HS-27A (cell line): ENCODE results near the gene DYNC1I1.

ENCODE experiments used
- DNase-seq: peaks from one replicate; pipeline ENCODE4 v3.0.0-alpha.2; 2012; ENCODE audit warnings: low read depth, missing footprints

Gene DYNC1I1

DNA sequence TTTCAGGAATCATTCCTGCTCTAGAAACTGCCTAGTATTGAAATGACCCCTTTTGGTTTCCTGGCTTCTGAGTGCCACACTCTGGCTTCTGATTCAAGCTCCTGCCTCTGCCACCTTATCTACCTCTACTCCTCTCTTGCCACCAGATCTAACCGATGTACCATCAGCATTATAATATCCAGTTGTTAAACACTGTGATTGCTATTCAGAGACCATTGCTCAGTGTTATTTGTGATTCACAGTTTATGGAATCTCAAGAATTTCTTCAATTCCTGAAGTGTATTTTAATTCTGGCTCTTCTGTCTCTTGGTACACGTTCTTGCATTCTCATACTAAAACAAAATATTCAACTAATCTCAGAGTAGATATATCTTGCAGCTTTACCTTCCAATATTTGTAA lies 88.7 kb downstream of the DYNC1I1 start:
- no peak for DNase-seq

DNA sequence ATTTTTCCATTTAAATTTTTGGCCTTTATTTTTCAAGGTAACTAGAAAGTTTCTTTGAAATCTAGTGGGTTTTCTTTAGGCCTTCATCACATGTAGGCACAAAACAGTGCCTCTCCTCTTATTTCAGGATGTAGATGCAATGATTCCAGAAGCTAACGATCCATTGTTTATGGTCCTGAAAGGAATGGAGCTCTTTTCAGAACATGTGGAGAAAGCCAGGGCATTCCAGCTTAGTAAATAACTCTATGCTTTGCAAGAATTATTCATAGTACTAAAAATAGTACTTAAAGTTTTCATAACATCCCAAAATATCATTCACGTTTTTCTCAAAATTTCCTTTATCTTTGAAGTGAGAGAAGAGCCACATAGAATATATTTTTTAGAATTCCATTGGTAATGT lies 91.3 kb downstream of the DYNC1I1 start:
- no peak for DNase-seq

DNA sequence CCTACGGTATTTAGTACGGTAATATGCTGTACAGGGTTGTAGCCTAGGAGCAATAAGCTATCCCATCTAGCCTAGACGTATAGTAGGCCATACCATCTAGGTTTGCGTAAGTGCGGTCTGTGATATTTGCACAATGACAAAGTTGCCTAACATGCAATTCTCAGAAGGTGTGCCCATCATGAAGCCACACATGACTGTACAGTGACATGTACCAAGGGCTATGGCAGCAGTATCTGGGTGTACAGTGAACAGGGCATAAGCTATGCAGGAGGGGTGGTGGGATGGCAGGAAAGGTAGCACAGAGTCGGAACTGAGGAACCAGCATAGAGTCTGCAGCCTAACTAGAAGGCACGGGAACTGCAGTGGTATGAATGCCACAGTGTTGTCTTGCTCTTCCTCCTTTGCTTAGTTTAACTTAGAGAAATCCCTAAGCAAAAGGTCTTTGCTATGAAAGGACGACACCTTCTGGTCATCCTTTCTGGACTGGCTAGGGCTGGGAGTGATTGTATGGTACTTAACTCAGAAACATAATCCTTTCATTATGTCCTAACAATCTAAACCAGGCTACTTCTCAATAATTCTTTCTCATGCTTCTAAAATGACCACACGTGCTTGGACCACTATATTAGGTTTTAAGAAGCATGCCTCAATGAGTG lies 93.5 kb downstream of the DYNC1I1 start:
- no peak for DNase-seq

DNA sequence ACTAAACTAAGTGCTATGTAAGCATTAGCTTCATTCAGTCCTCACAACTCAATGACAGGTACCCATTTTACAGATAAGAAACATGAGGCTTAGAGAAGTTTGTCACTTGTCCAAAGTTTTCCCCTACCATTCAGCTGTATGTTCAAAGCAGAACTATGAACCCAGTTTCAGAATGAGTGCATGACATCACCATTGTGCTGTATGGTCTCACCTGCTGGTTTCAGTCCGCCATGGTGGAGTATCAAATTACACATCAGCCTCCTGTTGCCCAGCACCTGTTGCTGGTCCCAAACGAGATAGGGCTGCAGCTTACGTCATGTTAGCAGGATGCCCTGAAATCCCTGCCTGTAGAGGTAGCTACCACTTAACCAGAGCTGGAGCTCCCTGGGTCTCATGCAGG lies 95.0 kb downstream of the DYNC1I1 start:
- DNase-seq: no peak

DNA sequence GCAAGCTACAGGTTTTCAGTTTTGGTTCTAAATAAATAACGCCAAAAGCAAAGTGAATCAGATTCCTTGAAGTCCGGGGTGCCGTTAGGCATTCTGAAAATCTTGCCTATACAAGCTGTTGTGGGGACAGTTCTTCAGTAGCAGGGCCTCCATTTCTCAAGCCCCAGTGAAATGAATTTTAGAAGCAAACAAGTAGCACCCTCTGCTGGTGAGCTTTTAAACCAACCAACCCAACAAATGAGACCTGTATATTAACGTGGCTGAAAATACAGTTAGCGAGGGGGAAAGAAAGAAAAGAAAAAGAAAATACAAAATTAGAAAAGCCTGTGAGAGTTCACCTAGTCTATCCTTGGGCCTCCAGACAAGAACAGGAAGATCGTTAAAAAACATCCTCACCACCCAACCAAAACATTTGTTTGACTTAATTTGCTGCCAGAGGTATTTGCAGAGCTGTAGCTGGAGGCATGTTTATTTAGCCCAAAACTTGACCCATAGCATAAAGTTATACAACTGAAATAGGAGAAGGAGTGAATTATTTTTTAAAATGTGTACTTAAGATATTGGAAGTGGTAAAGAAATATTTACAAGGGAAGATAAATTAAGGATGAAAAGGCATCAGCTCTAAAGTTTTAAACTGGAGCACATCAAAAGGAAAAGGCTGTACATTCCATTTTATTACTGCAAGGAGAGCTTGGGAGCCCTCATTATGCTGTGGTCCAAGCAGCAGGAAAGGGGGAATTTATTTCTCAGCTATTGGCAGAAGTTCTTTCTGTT lies 98.9 kb downstream of the DYNC1I1 start:
- DNase-seq: no peak

DNA sequence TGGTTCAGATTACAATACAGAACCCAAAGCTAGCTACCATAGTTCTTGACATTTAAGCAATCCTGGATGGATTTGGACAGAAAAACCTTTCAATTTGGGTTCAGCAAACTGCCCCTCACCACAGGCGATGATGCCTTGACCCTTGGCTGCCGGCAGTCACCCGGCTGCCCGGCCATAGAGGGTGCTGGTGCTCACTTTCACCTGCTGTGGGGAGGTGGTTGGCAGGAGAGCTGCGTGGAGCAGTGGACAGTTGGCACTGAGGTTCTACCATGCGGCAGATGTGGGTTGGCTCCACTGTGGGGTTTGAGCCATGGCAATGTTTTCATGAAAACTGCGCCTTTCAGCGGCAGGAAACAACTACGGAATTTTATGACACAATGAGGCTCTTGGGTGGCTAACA lies 99.5 kb downstream of the DYNC1I1 start:
- DNase-seq: no peak

DNA sequence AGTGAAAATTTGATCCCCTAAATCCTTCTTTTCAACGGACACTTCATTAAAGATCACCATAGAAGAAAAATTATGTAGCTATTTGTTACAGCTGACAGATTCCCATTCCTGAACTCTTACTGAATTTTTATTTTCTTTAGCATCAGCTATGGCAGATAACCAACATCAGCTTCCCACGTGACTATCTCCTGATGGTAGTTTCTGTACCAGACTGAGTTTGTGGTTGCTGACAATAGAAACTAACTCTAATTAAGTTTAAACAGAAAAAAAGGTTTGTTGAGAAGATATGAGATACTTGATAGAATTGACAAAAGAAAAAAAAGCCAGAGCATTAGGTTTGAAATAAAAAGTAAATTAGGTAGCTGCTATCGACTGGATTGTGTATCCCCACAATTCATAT lies 101.8 kb downstream of the DYNC1I1 start:
- no peak for DNase-seq

DNA sequence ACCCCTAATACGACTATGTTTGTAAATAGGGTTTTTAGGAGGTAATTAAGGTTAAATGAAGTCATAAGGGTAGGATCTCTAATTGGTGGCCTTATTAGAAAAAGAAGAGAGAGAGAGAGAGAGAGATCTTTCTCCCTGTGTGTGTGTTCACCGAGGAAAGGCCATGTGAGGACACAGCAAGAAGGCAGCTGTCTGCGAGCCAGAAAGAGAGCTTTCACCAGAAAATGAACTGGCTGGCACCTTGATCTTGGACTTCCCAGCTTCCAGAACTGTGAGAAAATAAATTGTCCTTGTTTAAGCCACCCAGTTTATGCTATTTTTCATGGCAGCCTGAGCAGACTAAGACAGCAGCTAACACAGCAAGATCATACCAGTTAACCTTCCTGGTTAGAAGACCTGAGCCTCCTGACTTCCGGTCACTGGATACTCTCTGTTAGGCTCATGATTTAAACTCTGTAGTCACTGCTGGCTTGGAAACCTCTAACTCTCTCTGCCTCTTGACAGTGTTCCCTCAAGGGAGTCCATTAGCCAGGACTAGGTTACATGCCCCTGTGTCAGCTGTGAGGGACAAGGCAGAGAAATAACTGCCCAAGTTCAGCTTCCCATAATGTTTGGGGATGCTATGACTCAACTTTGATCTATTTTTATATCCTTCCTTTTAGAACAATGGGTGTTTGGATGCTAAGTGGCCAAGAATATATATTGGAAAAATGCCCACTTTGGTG lies 102.3 kb downstream of the DYNC1I1 start:
- DNase-seq: no peak

DNA sequence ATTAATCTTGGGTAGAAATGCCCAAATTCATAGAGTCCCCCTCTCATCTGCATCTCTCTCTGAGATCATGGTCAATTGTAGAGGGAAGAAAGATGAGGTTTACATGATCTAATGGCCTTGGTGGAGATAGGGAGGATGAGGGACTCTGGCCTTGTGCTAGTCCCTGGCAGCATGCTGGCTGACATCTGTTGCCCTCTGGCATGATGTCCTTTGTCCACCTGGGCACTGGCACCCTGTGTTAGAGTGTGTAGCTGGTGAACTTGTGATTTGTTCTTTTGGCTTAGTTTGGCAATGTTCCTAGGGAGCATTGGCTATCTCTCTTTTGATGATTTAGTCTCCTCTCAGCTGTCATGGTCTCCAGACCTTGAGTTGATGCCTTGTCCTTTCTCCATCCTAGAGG lies 103.2 kb downstream of the DYNC1I1 start:
- DNase-seq: no peak

DNA sequence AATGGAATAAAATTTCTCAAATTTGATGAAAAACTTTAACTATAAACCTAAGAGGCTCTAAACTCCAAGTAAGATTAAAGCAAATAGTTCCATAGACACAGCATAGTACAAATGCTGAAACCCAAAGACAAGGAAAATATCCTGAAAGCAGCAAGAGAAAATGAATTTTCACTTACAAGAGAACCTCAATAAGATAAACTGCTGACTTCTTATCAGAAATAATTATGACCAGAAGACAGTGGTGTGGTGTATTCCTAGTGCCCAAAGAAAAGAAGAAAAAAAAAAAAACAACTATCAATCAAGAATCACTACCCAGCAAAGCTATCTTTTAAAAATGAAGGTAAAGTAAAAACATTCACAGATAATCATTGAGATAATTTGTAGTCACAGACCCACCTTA lies 106.3 kb downstream of the DYNC1I1 start:
- no peak for DNase-seq

DNA sequence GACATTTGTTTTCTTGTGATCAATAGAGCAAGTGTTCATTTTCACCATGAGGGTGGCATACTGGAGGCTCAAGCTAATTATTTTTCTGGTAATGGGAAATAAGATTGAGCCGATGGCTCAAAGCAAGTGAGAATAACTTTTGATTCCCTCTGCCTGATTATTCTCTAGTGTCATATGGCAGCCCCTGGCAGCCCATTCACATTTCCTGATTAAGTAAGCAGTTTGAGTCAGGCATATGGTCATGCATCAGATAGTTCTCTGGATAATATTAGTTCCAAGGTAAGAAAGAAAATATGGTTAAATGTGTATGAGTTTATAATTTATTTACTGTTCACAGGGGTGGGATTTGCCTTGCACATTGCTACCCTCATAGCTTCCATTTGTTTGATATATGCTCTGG lies 109.2 kb downstream of the DYNC1I1 start:
- no peak for DNase-seq

DNA sequence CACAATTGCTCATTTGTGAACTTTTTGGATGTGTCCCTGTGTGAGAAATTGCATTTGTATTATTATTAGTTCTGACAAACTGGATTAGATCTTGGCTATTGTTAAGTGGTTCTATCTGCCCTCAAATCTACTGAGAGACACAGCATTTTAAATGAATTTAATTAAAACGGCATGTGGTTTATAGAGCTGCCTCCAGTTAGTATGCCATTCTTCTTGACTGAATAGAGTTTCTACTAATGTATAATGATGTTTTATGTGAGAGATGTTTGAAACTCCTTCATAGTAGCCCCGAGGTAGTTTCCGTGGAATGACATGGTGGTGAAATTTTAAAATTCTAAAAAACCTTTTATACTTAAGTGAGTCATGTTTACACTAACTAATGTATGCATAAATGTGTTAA lies 110.9 kb downstream of the DYNC1I1 start:
- DNase-seq: no peak

DNA sequence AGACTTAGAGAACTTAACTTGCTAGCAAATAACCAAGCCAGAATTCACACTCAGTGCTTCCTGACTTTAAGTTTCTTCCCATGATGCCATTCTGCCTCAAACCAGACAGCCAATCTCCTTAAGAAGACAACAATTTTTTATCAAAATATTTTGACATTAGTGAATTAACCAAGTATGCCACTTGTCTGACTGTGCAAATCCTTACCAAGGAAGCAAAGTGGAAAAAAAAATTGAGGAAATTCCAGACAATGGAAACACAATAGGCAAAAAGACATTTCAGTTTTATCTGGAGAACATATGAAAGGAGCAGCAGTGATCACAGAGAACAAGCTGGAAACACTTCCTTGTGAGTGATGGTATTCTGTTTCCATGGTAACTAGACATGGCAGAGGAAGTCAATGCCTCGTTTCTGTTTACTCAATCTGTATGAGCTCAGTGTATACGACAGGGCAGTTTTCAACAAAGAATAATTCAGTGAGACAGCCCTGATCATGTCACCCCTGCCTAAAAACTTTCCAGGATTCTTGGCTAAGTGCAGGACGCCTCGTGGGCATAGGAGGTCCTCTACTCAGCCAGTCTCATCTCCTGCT lies 114.2 kb downstream of the DYNC1I1 start:
- no peak for DNase-seq

DNA sequence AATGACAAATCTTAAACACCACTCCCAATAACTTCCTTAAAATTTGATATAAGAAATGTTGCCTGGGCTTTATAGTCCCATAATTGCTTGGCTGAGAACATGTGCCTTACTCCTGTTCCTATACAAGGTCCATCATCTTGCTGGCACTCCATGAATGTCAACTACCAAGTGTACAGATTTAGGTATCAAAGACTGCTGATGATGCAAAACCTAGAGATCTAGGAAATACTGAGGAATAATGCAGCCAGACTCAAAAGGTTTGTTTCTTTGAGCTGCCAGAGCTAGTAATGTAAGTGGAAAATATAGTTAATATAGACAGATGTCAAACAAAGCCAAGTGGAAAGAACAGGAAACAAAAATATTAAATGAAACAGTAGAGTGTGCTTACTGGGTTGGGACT lies 121.1 kb downstream of the DYNC1I1 start:
- no peak for DNase-seq

DNA sequence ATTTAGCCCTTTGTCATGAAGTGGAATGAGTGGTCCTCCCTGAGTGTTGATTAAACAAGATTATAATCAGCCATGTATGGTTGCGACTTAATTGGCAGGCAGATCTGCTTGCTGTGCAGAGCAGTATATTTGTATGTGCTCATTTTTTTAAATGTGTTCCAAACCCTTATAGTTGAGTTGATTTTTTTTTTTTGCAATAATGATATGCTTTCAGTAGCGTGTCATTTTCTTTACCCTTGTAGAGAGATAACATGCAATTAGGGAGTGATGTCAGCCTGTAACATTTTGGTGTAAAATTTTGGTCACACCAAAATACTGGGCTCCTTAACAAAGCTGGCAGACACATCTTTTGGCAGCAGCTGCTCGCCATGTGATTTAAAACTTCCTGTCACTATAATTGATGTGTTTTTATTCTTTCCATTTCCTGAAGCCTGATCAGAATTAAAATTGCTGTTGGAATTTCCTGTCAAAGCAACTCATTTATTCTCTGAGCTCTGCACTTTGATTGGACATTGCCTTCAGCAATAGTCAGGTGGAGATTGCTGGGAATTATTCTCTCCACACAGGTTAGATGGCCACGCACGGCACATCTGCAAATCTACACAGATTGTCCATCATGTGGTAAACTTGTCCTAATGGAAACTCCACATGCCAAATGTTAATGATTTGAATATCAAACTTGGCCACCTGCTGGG lies 125.3 kb downstream of the DYNC1I1 start:
- DNase-seq: no peak

DNA sequence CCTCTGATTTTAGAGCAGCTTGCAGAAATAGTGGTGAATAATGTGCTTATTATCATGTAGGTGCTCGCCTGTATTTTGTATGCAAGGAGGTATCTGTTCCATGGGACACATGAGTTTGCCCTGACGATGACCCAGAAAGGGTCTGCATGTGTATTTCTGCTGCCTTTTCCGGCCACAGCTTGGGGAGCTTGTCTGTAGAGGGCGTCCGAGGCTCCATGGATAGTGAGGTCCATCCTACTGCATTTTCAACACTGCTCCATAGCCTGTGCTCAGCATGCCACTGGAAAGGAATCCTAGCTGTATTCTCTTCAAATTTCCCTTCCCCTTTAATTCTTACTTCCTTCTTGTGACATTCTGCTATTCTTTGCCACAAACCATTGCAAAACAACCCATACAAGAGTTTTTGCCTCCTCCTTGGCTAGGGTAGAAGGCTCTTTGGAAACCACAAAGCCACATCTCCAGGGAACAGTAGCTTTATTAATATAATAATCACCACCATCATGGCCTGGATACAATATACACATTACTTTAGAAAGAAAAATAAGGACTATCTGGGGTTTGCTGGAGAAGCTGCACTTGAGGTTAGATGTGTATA lies 127.7 kb downstream of the DYNC1I1 start:
- no peak for DNase-seq

DNA sequence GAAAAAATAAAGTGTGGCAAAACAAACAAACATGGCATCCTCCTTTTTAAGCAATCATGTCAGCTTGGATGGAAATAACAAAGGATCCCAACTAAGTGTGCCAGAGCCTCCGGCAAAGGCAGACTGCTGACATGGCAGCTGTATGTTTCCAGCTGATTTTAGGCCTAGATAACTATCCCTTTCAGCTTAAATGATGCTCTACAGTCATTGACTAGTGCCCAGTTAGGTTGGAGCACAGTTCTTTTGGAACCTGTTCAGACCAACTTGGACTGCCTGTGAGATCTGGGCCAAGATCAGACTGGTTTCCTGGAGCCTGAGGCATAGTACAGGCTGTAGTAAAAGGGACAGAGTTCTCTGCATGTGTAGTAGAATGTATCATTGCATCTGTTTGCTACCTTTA lies 128.7 kb downstream of the DYNC1I1 start:
- DNase-seq: no peak

DNA sequence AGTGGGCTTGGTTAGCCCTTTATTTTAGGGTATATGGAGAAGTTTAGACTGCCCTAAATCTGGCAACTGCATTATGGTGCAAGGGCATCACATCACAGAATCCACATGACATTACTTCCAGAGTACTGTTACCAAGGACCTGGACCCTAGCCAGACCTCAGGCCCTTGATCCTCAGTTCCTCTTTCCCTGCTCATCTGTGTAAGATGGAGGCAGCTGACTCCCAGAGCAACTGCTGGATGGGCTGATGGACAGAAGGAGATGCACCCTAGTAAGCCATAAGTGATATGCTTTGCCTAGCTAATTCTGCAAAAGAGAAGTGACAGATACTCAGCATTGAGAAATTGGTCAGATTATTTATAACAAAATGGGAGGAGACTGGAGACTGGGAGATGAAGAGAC lies 131.7 kb downstream of the DYNC1I1 start:
- DNase-seq: no peak

DNA sequence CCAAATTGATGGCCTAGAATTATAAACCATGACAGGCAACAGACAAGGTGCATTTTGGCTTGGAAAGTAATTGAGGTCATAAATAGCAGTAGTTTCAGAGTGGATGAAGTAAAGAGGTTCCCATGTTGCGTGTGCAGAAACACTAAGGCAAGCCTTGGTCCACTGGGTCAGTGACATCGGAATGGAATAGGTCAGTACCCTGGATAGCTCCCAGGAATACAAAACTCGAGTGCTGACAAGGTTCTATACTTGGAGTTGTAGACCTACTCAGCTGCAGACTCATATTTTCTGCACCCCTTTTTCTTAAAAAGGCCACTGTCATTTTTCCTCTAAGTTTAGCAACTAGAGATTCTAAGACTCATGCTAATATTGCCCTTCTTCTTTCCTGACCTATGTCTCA lies 132.8 kb downstream of the DYNC1I1 start:
- no peak for DNase-seq

DNA sequence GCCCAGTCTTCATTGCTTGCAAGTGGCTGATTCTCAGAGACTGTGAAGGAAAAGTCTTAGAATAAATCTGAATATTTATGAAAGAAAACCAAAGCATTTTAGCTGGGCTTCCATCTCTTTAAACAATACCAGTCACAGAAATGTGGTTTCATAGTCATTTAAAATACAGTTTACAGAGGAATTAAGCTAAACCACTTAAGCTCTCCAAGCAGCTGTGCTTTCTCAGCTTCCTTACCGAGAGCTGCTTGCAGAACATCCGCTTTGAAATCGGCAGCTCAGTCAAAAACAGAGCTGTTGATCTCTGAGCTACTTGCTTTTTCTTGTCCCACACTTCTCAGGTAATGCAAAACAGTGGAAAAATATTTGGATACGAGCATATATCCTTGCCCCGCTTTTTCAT lies 134.5 kb downstream of the DYNC1I1 start:
- DNase-seq: no peak

DNA sequence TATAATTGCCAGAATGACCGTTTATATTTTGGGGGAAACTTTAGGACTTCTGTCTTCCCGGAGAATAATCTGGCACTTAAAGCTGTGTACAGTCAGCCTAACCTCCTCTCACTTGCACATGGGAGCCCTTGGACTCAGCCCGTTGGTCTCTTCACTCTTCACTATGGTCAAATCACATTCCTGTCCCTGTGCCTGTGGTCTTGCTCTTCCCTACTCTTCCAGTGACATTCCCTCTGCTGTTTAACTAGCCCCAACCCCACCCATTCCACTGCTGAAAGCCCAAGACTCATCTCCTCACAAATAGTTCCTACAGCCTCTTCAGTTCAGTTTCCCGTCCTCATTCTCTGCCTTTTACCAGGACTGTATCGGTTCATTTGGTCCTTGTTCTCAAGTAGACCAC lies 135.0 kb downstream of the DYNC1I1 start:
- no peak for DNase-seq

DNA sequence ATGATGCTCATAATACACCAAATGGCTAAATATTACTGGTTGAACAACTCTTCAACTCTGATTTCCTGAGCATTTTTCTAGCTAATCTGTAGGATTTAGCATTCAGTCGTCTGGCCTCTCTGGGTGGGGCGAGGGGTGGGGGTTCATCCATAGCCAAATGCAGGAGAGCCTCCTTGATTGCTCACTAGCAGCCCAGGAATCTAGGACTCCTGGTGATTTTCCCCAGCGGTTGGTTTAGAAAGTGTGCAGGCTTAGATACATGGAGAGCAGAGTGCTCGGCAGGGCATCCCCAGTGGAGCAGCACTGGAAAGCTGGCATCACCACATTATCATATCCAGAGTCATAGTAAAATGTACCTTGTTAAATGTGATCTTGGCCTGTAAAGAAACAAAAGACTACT lies 136.1 kb downstream of the DYNC1I1 start:
- no peak for DNase-seq
